GM12875 (cell line): ENCODE data around the gene ITPRID1.

Experiments
- H3K4me3 ChIP-seq: one replicate; pipeline ENCODE4 v1.5.1; 2011; ENCODE audit warnings: low read depth, low read length, control low read depth
- CTCF ChIP-seq: IDR thresholded peaks from 2 replicates; pipeline ENCODE4 v1.5.1; 2011; ENCODE audit warnings: low read depth, mild to moderate bottlenecking, control low read depth, inconsistent platforms, low read length, moderate library complexity, borderline replicate concordance; ENCODE audit not compliant: insufficient read depth

Gene ITPRID1

GRCh38 chr7:31665546-31665945 lies 151.7 kb downstream of the ITPRID1 start:
- no peak for TF ChIP-seq CTCF
- H3K4me3 ChIP-seq, result no peak overlapping the region

- no peak overlapping the region for H3K4me3 ChIP-seq
- TF ChIP-seq CTCF, result no peak
Measured at GRCh38 chr7:31669461-31669860, 155.6 kb downstream of the ITPRID1 start.

- TF ChIP-seq CTCF, result no peak
- H3K4me3 ChIP-seq, result no peak overlapping the region
Measured at GRCh38 chr7:31679574-31680305, 165.8 kb downstream of the ITPRID1 start.

- H3K4me3 ChIP-seq, result no peak overlapping the region
- TF ChIP-seq CTCF, result no peak
Measured at GRCh38 chr7:31683445-31684225, 169.7 kb downstream of the ITPRID1 start.

- H3K4me3 ChIP-seq, result no peak within 1 kb of the TSS
- no peak for TF ChIP-seq CTCF
Measured at GRCh38 chr7:31687024-31687748, 173.3 kb downstream of the ITPRID1 start, which contains the start of gene PPP1R17. Gene PPP1R17 (plus strand): TSS chr7:31687215. CDS start chr7:31692442, 5,227 bp downstream.

GRCh38 chr7:31688372-31688771 lies 174.5 kb downstream of the ITPRID1 start:
- no peak overlapping the region for H3K4me3 ChIP-seq
- no peak for TF ChIP-seq CTCF
